ENCODE data around the gene DLG2.

DNA sequence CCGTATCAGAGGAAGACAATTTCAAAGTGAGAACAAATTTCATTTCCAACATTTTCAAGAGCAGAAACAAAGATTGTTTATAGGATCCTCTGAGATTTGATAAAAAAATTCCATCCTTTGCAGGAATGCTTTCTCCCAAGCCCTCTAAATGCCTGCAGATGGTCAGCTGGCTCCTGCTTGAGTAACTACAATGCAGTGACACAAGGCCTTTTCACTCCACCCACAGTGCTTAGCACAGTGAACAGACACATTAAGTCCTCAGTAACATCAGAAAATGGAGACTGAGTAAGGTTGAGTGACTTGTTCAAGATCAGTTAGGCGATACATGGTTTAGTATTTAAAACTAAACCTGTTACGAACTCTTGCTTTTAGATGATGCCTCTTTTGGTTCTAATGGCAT lies 1813.8 kb downstream of the DLG2 start:
- TF ChIP-seq, protein P1, sequence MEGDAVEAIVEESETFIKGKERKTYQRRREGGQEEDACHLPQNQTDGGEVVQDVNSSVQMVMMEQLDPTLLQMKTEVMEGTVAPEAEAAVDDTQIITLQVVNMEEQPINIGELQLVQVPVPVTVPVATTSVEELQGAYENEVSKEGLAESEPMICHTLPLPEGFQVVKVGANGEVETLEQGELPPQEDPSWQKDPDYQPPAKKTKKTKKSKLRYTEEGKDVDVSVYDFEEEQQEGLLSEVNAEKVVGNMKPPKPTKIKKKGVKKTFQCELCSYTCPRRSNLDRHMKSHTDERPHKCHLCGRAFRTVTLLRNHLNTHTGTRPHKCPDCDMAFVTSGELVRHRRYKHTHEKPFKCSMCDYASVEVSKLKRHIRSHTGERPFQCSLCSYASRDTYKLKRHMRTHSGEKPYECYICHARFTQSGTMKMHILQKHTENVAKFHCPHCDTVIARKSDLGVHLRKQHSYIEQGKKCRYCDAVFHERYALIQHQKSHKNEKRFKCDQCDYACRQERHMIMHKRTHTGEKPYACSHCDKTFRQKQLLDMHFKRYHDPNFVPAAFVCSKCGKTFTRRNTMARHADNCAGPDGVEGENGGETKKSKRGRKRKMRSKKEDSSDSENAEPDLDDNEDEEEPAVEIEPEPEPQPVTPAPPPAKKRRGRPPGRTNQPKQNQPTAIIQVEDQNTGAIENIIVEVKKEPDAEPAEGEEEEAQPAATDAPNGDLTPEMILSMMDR (IDR thresholded peaks at IDR 0.05): no peak
- TF ChIP-seq POLR2A (IDR thresholded peaks at IDR 0.05): no peak

All from ovary (tissue), 3 donors.